VCaP (cell line): ENCODE measurements around the gene TMEM25.

Experiments used
- H3K27ac ChIP-seq: fragments of 450-650 bp; 2 replicates; pipeline ENCODE4 v1.5.1; 2017
- TF ChIP-seq, protein P1 (sequence below): fragments of 450-650 bp; conservative IDR thresholded peaks from 2 replicates; pipeline ENCODE4 v1.5.1; 2017; ENCODE audit warnings: mild to moderate bottlenecking, moderate library complexity

The TMEM25 gene

DNA sequence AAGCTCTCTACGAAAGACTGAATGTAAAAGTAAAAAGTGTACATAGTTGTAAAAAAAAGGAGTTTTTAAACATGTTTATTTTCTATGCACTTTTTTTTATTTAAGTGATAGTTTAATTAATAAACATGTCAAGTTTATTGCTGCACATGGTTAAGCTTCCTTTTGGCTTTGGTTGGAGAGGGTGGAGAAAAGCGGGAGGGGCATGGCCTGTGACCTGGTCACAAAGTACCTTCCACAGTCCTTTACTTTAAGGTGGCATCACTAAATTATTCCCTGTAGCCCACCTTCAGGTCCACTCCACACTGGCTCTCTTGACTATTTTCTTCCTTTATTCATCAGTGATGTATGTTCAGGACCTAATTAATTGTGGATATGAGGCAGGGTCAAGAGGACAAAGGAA lies 4.3 kb upstream of the TMEM25 start:
- no peak overlapping the region for H3K27ac ChIP-seq
- TF ChIP-seq, protein P1, sequence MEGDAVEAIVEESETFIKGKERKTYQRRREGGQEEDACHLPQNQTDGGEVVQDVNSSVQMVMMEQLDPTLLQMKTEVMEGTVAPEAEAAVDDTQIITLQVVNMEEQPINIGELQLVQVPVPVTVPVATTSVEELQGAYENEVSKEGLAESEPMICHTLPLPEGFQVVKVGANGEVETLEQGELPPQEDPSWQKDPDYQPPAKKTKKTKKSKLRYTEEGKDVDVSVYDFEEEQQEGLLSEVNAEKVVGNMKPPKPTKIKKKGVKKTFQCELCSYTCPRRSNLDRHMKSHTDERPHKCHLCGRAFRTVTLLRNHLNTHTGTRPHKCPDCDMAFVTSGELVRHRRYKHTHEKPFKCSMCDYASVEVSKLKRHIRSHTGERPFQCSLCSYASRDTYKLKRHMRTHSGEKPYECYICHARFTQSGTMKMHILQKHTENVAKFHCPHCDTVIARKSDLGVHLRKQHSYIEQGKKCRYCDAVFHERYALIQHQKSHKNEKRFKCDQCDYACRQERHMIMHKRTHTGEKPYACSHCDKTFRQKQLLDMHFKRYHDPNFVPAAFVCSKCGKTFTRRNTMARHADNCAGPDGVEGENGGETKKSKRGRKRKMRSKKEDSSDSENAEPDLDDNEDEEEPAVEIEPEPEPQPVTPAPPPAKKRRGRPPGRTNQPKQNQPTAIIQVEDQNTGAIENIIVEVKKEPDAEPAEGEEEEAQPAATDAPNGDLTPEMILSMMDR = no peak

DNA sequence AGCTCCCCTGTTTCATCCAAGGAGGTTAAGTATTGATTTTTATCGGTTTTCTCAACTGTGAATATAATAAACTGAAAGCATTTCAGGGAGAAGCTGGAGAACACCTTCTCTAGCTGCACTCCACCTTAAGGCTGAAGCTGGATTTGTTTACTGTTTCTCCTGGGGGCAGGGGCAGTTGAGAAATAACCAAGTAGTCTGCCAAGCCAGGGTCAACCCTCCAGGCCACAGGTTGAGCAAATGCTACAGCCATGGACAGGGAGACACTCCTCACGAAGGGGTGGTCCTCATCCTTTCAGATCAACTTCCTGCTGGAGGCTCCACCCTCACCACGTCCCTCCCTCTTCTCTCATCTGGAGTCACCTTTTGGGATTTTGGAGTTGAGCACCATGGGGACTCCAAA lies 3.9 kb upstream of the TMEM25 start, which contains the start of gene TTC36:
TSS of gene TTC36 (plus strand) at position 366 of the 400 bp plus-strand sequence. CDS start at position 387, 21 bp downstream.
- TF ChIP-seq, protein P1 = no peak
- H3K27ac ChIP-seq = peak within 1 kb of the TSS; percentile 99; the same call in 1 of the 2 replicates

DNA sequence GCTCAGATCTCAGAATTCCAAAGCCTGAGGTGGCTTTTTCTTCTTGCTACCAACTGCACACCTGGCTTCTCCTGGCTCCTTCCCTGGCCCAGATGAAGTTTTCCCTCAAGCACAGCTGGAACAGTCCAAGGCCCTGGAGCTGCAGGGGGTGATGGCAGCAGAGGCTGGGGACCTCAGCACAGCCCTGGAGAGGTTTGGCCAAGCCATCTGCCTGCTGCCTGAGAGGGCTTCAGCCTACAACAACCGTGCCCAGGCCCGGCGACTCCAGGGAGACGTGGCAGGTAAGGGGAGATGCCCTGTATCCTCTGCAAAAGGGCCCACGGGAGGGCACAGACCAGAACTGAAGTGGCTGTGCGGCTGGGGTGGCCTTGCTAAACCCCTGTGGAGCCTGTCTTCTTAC lies 2.5 kb upstream of the TMEM25 start:
- TF ChIP-seq, protein P1 = no peak
- H3K27ac ChIP-seq = peak overlapping the region; percentile 99

DNA sequence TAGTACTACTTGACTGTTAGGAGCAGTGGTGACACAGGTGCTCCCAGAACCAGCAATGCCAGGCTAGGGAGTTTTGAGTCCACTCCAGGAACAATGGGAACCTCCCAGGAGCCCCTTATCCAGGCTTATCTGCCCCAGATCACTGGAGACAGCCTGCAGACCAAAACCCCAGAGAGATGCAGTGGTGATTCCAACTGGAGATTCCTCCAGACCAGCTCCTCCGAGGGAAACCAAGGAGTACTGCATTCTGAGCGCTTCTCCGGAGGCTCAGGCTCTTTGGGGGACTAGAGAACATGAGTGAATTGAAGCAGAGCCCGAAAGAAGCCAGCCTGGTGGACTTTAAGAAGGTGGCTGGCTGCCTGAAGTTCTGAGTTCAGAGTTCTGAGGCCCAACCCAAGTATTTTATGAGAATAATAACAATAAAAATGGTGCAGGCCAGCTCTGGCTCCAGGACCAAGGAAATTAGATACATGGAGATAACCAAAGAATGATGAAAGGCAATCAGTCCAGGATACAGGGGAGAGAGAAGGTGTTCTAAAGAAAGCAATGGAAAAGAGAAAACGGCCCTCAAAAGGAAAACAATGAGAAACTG lies 1.3 kb upstream of the TMEM25 start:
- TF ChIP-seq, protein P1 = no peak
- peak overlapping the region; percentile 99 for H3K27ac ChIP-seq

DNA sequence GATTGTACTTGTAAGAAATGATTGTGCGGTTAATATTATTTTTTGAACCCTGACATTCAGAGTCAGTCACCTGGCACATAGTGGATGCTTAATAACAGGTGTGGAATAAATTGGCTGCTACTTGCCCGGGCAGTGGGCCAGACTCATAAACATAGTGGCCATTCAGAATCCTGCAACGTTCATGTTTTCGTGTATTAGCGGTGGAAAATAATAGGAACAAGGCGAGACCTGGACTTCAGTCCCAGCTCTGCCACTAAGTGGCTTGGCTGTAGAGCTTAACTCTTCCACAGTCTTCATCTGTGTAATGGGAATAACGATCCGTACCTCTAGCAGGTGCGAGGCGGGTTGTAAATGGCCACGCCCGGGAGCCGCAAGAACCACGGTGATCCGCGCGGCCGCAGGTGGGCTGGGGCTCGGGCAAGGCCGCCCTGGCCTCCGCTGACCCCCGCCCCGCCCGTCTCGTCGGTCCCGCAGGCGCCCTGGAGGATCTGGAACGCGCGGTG lies 761 bp upstream of the TMEM25 start:
- peak overlapping the region; percentile 99 for H3K27ac ChIP-seq
- TF ChIP-seq, protein P1 = no peak

DNA sequence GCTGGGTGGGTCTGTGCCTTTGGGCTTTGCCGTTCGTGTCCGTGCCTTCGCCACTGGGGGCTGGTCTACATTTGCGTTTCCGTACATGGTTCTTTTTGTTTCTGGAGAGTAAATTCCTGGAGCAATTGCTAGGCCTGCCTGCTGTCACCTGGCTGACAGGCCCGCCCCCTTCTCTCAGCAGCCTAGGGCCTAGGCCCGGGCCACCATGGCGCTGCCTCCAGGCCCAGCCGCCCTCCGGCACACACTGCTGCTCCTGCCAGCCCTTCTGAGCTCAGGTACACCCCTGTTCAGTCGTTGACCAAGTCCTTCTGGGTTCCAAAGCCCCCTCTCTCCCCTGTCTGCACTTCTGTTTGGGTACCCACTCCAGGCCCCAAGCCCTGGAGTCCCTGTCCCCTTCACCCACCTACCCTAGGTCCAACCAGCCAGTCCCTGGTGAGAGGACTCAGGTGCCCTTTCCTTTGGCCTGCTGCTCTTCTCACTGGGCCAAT lies 649 bp downstream of the TMEM25 start:
- peak overlapping the region; percentile 99 for H3K27ac ChIP-seq
- TF ChIP-seq, protein P1 = no peak

DNA sequence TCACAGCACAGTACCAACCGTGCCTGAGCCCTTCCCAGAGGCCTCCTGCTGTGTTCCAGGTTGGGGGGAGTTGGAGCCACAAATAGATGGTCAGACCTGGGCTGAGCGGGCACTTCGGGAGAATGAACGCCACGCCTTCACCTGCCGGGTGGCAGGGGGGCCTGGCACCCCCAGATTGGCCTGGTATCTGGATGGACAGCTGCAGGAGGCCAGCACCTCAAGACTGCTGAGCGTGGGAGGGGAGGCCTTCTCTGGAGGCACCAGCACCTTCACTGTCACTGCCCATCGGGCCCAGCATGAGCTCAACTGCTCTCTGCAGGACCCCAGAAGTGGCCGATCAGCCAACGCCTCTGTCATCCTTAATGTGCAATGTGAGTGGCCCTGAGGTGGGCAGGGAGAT lies 1.1 kb downstream of the TMEM25 start:
- TF ChIP-seq, protein P1 = no peak

More for the DNA sequence above, 1.1 kb downstream of the TMEM25 start:
- H3K27ac ChIP-seq = peak overlapping the region; percentile 99
